Upper lobe of left lung (tissue), 6 donors: Measurements from ENCODE around the gene RUNX2. TPM values are rescaled to one million over a fixed set of nuclear protein-coding genes. Genes with fewer than 3 reads are reported as not detected.

Experiments
- ATAC-seq, 2 donors: fragments of 200-7000 bp; cut with Tn5 transposase; one replicate each; pipeline ENCODE4 v1.9.1; 2022; ENCODE audit warnings: mild to moderate bottlenecking in 2 of 2, moderate library complexity in 2 of 2; ENCODE audit not compliant: low FRiP score in 2 of 2
- DNase-seq, 2 donors: peaks; one replicate each; pipeline ENCODE4 v3.0.0-alpha.2; 2019 to 2020
- H3K27ac ChIP-seq, 4 donors: fragments of 200-600 bp; sonication (generic); one replicate each; pipeline ENCODE4 v1.5.1; 2016 to 2019
- H3K27me3 ChIP-seq, 4 donors: fragments of 200-600 bp; sonication (generic); one replicate each; pipeline ENCODE4 v1.5.1; 2017 to 2019
- H3K36me3 ChIP-seq, 4 donors: fragments of 200-600 bp; sonication (generic); one replicate each; pipeline ENCODE4 v1.5.1; 2016 to 2019
- H3K4me1 ChIP-seq, 4 donors: fragments of 200-600 bp; sonication (generic); one replicate each; pipeline ENCODE4 v1.5.1; 2018 to 2019
- H3K4me3 ChIP-seq, 4 donors: fragments of 200-600 bp; sonication (generic); one replicate each; pipeline ENCODE4 v1.5.1; 2017 to 2019; ENCODE audit warnings: mild to moderate bottlenecking in 2 of 4, moderate library complexity in 1 of 4
- H3K9me3 ChIP-seq, 4 donors: fragments of 200-600 bp; sonication (generic); one replicate each; pipeline ENCODE4 v1.5.1; 2018 to 2019
- EP300 ChIP-seq, 4 donors: sonication (generic); formaldehyde crosslinking; IDR thresholded peaks; one replicate each; pipeline ENCODE4 v1.5.1; 2017; ENCODE audit warnings: antibody characterized with exemption in 4 of 4, control low read depth in 2 of 4
- POLR2A ChIP-seq, 4 donors: fragments of 450-650 bp; IDR thresholded peaks; one replicate each; pipeline ENCODE4 v1.5.1; 2016 to 2017; ENCODE audit warnings: antibody characterized with exemption in 4 of 4, mild to moderate bottlenecking in 2 of 4
- POLR2AphosphoS5 ChIP-seq, 2 donors: sonication (generic); formaldehyde crosslinking; IDR thresholded peaks; one replicate each; pipeline ENCODE4 v1.5.1; 2017; ENCODE audit warnings: antibody characterized with exemption in 2 of 2
- WGBS, 2 donors: methylation state at CpG; one replicate each; pipeline ENCODE4 v1.1.5; 2017 to 2018; 5-methylcytosine and 5-hydroxymethylcytosine counted together
- total RNA-seq, 6 donors: library from RNA; depleted of rRNA in 4 of 6; stranded (reverse); fragments of >200 nt in 4 of 6; gene quantifications; one replicate each; pipeline versions ENCODE4 v1.1.0 to v1.2.1, GENCODE V29; 2016 to 2021
- TF ChIP-seq, protein P1 (sequence below), 6 experiments: fragments of 450-650 bp in 4 of 6; fragments of 200-600 bp in 2 of 6; sonication (generic) in 2 of 6; IDR thresholded peaks; one replicate each; pipeline ENCODE4 v1.5.1; 2016 to 2019; ENCODE audit warnings: antibody characterized with exemption in 6 of 6
- donor health status: DM: no; HTN: no; CAD: no; lungs with moderate emphysema.
- donor health status: DM: no; HTN: yes; CAD: no; lungs with severe emphysema.

RUNX2 gene
- total RNA-seq, 6 donors from 2014 or later: 2.6 to 12.2 (median 5.5) TPM

DNA sequence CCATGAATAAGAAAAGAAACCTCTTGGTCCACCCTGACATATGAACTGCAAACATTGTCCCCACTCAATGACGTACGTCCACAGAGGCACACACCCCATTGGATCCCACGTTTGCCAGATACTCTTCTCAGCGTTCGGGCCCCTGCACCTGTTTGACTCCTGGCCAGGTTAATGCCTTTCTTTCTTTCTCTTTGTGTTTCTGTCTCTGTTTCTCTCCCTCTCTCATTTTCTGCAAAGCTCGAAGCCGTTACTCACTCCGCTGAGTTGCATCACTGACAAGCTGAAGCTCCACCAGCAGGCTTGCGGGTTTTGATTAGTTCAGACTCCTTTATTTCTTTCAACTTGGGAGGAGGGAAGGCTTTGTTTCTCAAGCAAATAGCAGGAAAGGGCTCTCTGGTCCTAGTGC, 185.1 kb downstream of the RUNX2 start:
- no peaks in the 10 kb centered on the region for H3K36me3 ChIP-seq
- no peaks in the 10 kb centered on the region for H3K4me1 ChIP-seq
- H3K27me3 ChIP-seq: no peaks in the 10 kb centered on the region
- TF ChIP-seq POLR2A (IDR thresholded peaks at IDR 0.05): no peak
- TF ChIP-seq, protein P1, sequence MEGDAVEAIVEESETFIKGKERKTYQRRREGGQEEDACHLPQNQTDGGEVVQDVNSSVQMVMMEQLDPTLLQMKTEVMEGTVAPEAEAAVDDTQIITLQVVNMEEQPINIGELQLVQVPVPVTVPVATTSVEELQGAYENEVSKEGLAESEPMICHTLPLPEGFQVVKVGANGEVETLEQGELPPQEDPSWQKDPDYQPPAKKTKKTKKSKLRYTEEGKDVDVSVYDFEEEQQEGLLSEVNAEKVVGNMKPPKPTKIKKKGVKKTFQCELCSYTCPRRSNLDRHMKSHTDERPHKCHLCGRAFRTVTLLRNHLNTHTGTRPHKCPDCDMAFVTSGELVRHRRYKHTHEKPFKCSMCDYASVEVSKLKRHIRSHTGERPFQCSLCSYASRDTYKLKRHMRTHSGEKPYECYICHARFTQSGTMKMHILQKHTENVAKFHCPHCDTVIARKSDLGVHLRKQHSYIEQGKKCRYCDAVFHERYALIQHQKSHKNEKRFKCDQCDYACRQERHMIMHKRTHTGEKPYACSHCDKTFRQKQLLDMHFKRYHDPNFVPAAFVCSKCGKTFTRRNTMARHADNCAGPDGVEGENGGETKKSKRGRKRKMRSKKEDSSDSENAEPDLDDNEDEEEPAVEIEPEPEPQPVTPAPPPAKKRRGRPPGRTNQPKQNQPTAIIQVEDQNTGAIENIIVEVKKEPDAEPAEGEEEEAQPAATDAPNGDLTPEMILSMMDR (IDR thresholded peaks at IDR 0.05): no peak
- TF ChIP-seq EP300 (IDR thresholded peaks at IDR 0.05): no peak
- TF ChIP-seq POLR2AphosphoS5 (IDR thresholded peaks at IDR 0.05): no peak
- H3K9me3 ChIP-seq: no peaks in the 10 kb centered on the region
- DNase-seq: no peak
- no peak overlapping the region for H3K4me3 ChIP-seq
- peak in 1 of 2 donors; percentile 61 for ATAC-seq
- WGBS, 2 donors: 77 to 87% methylated on average over 9 of the region's 9 CpGs
- no peak overlapping the region for H3K27ac ChIP-seq

DNA sequence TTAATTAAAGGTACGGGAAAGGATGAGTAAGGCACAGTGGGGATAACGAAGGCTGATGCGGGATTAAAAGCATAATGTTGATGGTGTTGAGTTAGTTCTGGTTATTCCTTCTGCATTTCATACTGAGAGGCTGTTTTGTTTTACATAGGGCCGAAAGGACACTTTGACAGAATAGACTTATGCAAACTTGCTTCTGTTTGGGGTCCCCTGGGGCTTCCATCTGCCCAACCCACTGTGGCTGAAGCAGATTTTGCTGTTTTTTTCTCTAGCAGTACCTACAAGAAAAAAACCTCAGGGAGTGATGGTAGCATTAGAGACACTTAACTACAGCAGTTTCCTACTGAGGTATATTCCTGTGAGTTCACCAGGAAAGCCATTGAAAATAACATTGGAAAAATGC, 185.7 kb downstream of the RUNX2 start:
- no peaks in the 10 kb centered on the region for H3K9me3 ChIP-seq
- H3K36me3 ChIP-seq: no peaks in the 10 kb centered on the region
- H3K4me3 ChIP-seq: no peak overlapping the region
- DNase-seq (no peak), ATAC-seq (no peak)
- TF ChIP-seq EP300 (IDR thresholded peaks at IDR 0.05) (no peak), POLR2A (IDR thresholded peaks at IDR 0.05) (no peak)
- no peak overlapping the region for H3K27ac ChIP-seq
- WGBS, 2 donors: 97 to 98% methylated on average over 4 of the region's 4 CpGs
- no peaks in the 10 kb centered on the region for H3K4me1 ChIP-seq
- no peaks in the 10 kb centered on the region for H3K27me3 ChIP-seq

DNA sequence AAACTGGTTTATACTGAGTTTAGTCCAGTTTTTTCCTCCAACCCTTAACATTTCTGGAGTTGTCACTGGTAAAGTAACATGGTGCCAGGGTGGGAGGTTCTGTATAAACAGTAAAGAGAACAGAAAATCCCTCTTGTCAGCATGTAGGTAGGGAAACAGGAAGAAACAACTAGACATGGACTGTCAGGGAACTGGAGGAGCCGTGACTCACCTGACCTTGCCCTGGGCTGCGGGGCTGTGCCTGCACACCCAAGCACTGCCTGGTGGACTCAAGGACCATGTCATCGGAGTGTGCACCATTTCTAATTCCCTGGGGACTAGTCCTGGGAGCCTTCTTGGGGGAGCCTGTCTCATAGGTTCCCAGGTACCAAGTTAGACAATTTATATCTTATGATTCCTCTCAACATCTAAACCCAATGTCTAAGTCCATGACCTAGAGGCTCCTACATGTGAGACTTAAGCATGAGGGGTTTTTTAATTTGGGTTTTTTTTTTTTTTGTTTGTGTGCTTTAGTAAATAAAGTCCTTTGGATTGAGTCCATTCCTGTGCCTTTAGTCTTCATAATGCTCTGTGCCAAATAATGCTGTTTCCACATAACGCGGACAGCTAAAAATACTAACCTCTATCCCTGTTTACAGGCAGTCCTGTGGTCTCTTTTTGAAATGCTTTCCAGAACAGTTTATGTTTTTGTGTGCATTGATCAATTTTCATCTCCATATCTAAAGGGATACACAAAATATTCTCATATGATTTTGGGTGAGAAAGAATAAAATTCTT, 186.5 kb downstream of the RUNX2 start:
- H3K9me3 ChIP-seq: no peaks in the 10 kb centered on the region
- H3K27ac ChIP-seq: no peak overlapping the region
- 88 to 92% methylated on average over 5 of the region's 5 CpGs for WGBS, 2 donors
- H3K36me3 ChIP-seq: no peaks in the 10 kb centered on the region
- H3K27me3 ChIP-seq: no peaks in the 10 kb centered on the region
- ATAC-seq (no peak), DNase-seq (peak in 1 of 2 donors; percentile 26)
- H3K4me3 ChIP-seq: no peak overlapping the region
- H3K4me1 ChIP-seq: no peaks in the 10 kb centered on the region
- TF ChIP-seq POLR2AphosphoS5 (IDR thresholded peaks at IDR 0.05): no peak
- TF ChIP-seq POLR2A (IDR thresholded peaks at IDR 0.05): no peak
- TF ChIP-seq, protein P1 (IDR thresholded peaks at IDR 0.05): no peak
- no peak for TF ChIP-seq EP300 (IDR thresholded peaks at IDR 0.05)

DNA sequence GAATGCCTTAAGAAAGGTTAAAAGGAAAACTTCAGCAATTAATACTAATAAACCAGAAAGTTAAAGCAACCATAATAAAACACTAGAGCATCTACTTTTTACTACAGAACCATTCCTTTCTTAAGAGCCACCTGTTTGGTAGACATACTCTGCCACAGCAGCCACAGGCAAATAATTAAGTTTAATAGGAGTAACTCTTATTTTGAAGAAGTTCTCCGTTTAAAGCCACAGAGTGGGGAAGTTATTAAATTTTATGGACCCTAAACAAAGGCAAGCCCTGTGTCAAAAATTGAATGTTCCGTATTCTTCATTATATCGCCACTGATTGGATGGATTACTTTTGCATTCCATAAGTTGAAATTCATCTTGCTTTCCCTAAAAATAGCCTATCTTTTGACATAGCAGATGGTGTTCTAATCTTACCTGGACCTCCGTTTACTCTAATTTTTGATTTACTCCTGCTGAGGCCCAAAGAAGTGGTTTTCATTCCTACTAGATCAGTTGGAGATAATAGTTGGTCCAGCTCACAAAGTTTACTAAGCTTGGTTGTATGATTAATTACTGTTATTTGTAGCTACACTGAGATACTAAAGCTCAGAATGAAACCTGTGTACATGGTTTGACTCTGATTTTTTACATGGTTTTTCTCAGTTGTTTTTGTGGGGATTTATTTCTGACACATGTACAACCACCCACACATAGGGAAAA, 190.0 kb downstream of the RUNX2 start:
- H3K9me3 ChIP-seq: no peaks in the 10 kb centered on the region
- H3K27ac ChIP-seq: no peak overlapping the region
- H3K4me1 ChIP-seq: no peaks in the 10 kb centered on the region
- H3K36me3 ChIP-seq: no peaks in the 10 kb centered on the region
- no peak for TF ChIP-seq EP300 (IDR thresholded peaks at IDR 0.05)
- no peak for TF ChIP-seq POLR2AphosphoS5 (IDR thresholded peaks at IDR 0.05)
- no peak for TF ChIP-seq POLR2A (IDR thresholded peaks at IDR 0.05)
- TF ChIP-seq, protein P1 (IDR thresholded peaks at IDR 0.05): no peak
- DNase-seq: no peak
- no peak for ATAC-seq
- H3K4me3 ChIP-seq: no peak overlapping the region
- WGBS, 2 donors: 81 to 85% methylated on average over 4 of the region's 4 CpGs
- H3K27me3 ChIP-seq: no peaks in the 10 kb centered on the region

DNA sequence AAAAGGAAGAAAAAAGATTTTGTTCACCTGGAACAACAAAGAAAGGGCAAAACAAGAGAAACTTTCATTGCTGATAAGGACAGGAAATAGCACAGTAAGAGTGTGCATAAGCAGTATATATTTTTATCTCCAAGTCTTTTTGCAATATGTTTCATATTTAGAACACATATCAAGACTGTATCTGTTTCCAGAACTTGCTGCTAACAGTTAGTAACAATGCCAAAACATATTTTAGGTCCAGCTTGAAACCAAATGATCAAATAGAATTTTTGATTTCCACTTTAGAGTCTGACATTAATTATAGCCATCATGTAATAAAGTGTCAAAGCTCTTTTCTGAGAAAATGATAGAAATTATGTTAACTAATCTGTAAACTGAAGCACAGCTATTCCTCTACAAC, 193.1 kb downstream of the RUNX2 start:
- DNase-seq (no peak), ATAC-seq (no peak)
- H3K27ac ChIP-seq: no peak overlapping the region
- no peaks in the 10 kb centered on the region for H3K27me3 ChIP-seq
- H3K4me1 ChIP-seq: no peaks in the 10 kb centered on the region
- H3K9me3 ChIP-seq: no peaks in the 10 kb centered on the region
- TF ChIP-seq POLR2AphosphoS5 (IDR thresholded peaks at IDR 0.05) (no peak), EP300 (IDR thresholded peaks at IDR 0.05) (no peak), POLR2A (IDR thresholded peaks at IDR 0.05) (no peak)
- TF ChIP-seq, protein P1 (IDR thresholded peaks at IDR 0.05): no peak
- no peaks in the 10 kb centered on the region for H3K36me3 ChIP-seq
- H3K4me3 ChIP-seq: no peak overlapping the region
